ENCODE results near the gene CBX8. TPM values are rescaled to one million over a fixed set of nuclear protein-coding genes. Genes with fewer than 3 reads are reported as not detected.
A peak's percentile ranks its signal among the peaks of the same experiment; 100 is the strongest.

Gene CBX8
- total and polyA plus RNA-seq, 2 of the 13 experiments (the other 11 are each of a cell fraction or from before 2014, with no cell fraction given), result 0.34 to 12.6 TPM

GRCh38 chr17:79841369-79842135, 44.7 kb upstream of the CBX8 start (continued):
- no peak for TF ChIP-seq POLR2A (IDR thresholded peaks at IDR 0.05; ENCODE audit: insufficient read depth in 1 of 2, low read depth in 2 of 2, low read length in 2 of 2)
- peak; percentile 55 for TF ChIP-seq GATAD2A (CRISPR knock-in tag; IDR thresholded peaks at IDR 0.05)
- no peak for TF ChIP-seq ONECUT2 (CRISPR knock-in tag; IDR thresholded peaks at IDR 0.05)
- TF ChIP-seq THAP11 (CRISPR knock-in tag; IDR thresholded peaks at IDR 0.05), result peak; percentile 15; the same call in 1 of the 2 replicates
- no peak for TF ChIP-seq ZSCAN5A (CRISPR knock-in tag; IDR thresholded peaks at IDR 0.05; ENCODE audit: borderline replicate concordance)
- no peak for TF ChIP-seq ZNF724P (CRISPR knock-in tag; IDR thresholded peaks at IDR 0.05; ENCODE audit: borderline replicate concordance)
- TF ChIP-seq SNAPC4 (CRISPR knock-in tag; IDR thresholded peaks at IDR 0.05), result no peak
- TF ChIP-seq ZKSCAN1 (IDR thresholded peaks at IDR 0.05; ENCODE audit: low read length), result no peak
- no peak for TF ChIP-seq TP53 (CRISPR knock-in tag; conservative IDR thresholded peaks at IDR 0.05)
- no peak for TF ChIP-seq ZNF296 (CRISPR knock-in tag; conservative IDR thresholded peaks at IDR 0.05)
- no peak for TF ChIP-seq ZNF672 (CRISPR knock-in tag; IDR thresholded peaks at IDR 0.05)
- no peak for TF ChIP-seq MTERF4 (CRISPR knock-in tag; IDR thresholded peaks at IDR 0.05)
- 0 out of 2 replicates have a peak, but pooled peaks have one; percentile 26 for TF ChIP-seq SIX4 (CRISPR knock-in tag; IDR thresholded peaks at IDR 0.05)
- TF ChIP-seq ZFP62 (CRISPR knock-in tag; IDR thresholded peaks at IDR 0.05), result no peak
- TF ChIP-seq THAP8 (CRISPR knock-in tag; IDR thresholded peaks at IDR 0.05; ENCODE audit: borderline replicate concordance), result no peak
- no peak for TF ChIP-seq FOXA1 (IDR thresholded peaks at IDR 0.05)
- no peak for TF ChIP-seq FOXA1 (CRISPR knock-in tag; IDR thresholded peaks at IDR 0.05)
- TF ChIP-seq ETV5 (CRISPR knock-in tag; IDR thresholded peaks at IDR 0.05; ENCODE audit: borderline replicate concordance), result peak; percentile 34; the same call in 1 of the 2 replicates
- no peak for TF ChIP-seq ZNF17 (CRISPR knock-in tag; IDR thresholded peaks at IDR 0.05)

All from HepG2 (cell line).